Astrocyte (in vitro differentiated cells and primary cell): ENCODE data around the gene NUDT14. TPM values are rescaled to one million over a fixed set of nuclear protein-coding genes. Genes with fewer than 3 reads are reported as not detected.

Source experiments
- DNase-seq: peaks from one replicate; pipeline ENCODE4 v3.0.0-alpha.2; 2010; ENCODE audit warnings: low read depth
- FAIRE-seq: peaks from 2 replicates; lab custom pipeline; 2011; peaks lifted over from hg19 to GRCh38; lab: Jason Lieb, UNC
- H2AFZ ChIP-seq: 2 replicates; pipeline ENCODE4 v1.6.0; 2012; ENCODE audit warnings: low read depth, low read length, inconsistent platforms
- H3K27ac ChIP-seq: 2 replicates; pipeline ENCODE4 v1.5.1; 2011; ENCODE audit warnings: low read depth, low read length, inconsistent platforms
- H3K27me3 ChIP-seq: 2 replicates; pipeline ENCODE4 v1.6.0; 2011; ENCODE audit warnings: low read length, inconsistent platforms; ENCODE audit not compliant: insufficient read depth
- H3K36me3 ChIP-seq: 2 replicates; pipeline ENCODE4 v1.5.1; 2011; ENCODE audit warnings: low read length, inconsistent platforms; ENCODE audit not compliant: insufficient read depth
- H3K4me1 ChIP-seq: 2 replicates; pipeline ENCODE4 v1.5.1; 2011; ENCODE audit warnings: low read length, inconsistent platforms; ENCODE audit not compliant: insufficient read depth
- H3K4me2 ChIP-seq: 2 replicates; pipeline ENCODE4 v1.6.0; 2012; ENCODE audit warnings: low read length, inconsistent platforms
- H3K4me3 ChIP-seq: 2 replicates; pipeline ENCODE4 v1.5.1; 2011; ENCODE audit warnings: low read depth, mild to moderate bottlenecking, low read length, inconsistent platforms; ENCODE audit not compliant: insufficient read depth
- H3K79me2 ChIP-seq: 2 replicates; pipeline ENCODE4 v1.6.0; 2012; ENCODE audit warnings: mild to moderate bottlenecking, low read length, inconsistent platforms; ENCODE audit not compliant: insufficient read depth
- H3K9ac ChIP-seq: 2 replicates; pipeline ENCODE4 v1.6.0; 2012; ENCODE audit warnings: mild to moderate bottlenecking, low read length, inconsistent platforms
- H3K9me3 ChIP-seq: 2 replicates; pipeline ENCODE4 v1.5.1; 2012; ENCODE audit warnings: low read depth, mild to moderate bottlenecking, low read length, inconsistent platforms; ENCODE audit not compliant: insufficient read depth
- H4K20me1 ChIP-seq: 2 replicates; pipeline ENCODE4 v1.6.0; 2012; ENCODE audit warnings: low read length, inconsistent platforms; ENCODE audit not compliant: insufficient read depth
- H3K27ac Mint-ChIP-seq: one replicate; pipeline ENCODE4 v1.8.0; 2021; ENCODE audit warnings: mild to moderate bottlenecking, mixed read lengths; ENCODE audit not compliant: unreplicated experiment
- H3K27me3 Mint-ChIP-seq: one replicate; pipeline ENCODE4 v1.8.0; 2021; ENCODE audit warnings: low read depth, mixed read lengths; ENCODE audit not compliant: unreplicated experiment
- H3K36me3 Mint-ChIP-seq: one replicate; pipeline ENCODE4 v1.8.0; 2021; ENCODE audit warnings: low read depth, mixed read lengths; ENCODE audit not compliant: unreplicated experiment
- H3K4me1 Mint-ChIP-seq: one replicate; pipeline ENCODE4 v1.8.0; 2021; ENCODE audit warnings: low read depth, mixed read lengths; ENCODE audit not compliant: unreplicated experiment
- H3K4me3 Mint-ChIP-seq: one replicate; pipeline ENCODE4 v1.8.0; 2021; ENCODE audit warnings: mild to moderate bottlenecking, moderate library complexity, mixed read lengths; ENCODE audit not compliant: unreplicated experiment
- H3K9me3 Mint-ChIP-seq: one replicate; pipeline ENCODE4 v1.8.0; 2021; ENCODE audit warnings: mild to moderate bottlenecking, mixed read lengths; ENCODE audit not compliant: unreplicated experiment
- EZH2 ChIP-seq: IDR thresholded peaks from 2 replicates; pipeline ENCODE4 v1.6.1; 2012; ENCODE audit warnings: mild to moderate bottlenecking, low read length, inconsistent platforms; ENCODE audit not compliant: insufficient read depth
- total RNA-seq: library from RNA; stranded (reverse); gene quantifications from 2 replicates; pipeline ENCODE4 v1.2.1, GENCODE V29; 2021
- TF ChIP-seq, protein P1 (sequence below): IDR thresholded peaks from 2 replicates; pipeline ENCODE4 v1.5.1; 2011; ENCODE audit warnings: low read depth, mild to moderate bottlenecking, inconsistent platforms, low read length, moderate library complexity; ENCODE audit not compliant: insufficient read depth

The NUDT14 gene
- total RNA-seq, 1 donor from 2014 or later = 17.5 TPM

DNA sequence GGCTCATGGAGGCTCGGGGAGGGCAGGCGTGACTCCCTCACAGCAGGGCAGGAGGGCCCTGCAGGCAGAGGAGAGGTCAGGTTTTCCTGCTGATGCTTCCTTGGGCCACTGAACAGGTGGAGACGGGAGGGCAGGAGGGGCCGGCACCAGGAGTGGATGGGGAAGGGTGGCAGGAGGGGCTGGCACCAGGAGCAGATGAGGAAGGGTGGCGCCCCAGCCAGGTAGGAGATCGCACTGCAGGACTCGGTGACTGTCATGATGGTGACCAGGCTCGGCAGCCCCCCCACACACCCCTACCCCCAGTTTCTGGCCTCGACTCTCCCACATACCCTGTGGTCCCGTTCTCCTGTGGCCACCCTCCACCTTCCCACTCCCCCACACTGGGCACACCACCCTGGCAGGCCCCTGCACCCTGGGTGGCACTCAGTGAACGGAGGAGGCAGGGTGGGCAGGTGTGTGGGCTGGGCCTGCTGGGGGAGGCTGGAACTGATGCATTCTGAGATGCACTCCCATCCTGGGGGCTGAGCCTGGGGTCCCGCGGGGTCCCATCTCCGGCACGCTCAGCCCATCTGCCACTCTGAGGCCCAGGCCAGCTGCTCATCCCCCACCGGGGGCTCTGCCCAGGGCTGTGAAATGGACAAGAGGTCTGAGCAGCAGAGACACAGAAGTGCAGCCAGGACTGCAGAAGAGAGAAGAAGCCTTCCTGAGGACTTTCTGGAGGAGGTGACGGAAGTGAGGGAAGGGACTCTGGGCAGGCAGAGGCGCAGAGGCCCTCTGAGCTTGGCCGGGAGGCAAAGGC, 2.8 kb downstream of the NUDT14 start:
- TF ChIP-seq, protein P1, sequence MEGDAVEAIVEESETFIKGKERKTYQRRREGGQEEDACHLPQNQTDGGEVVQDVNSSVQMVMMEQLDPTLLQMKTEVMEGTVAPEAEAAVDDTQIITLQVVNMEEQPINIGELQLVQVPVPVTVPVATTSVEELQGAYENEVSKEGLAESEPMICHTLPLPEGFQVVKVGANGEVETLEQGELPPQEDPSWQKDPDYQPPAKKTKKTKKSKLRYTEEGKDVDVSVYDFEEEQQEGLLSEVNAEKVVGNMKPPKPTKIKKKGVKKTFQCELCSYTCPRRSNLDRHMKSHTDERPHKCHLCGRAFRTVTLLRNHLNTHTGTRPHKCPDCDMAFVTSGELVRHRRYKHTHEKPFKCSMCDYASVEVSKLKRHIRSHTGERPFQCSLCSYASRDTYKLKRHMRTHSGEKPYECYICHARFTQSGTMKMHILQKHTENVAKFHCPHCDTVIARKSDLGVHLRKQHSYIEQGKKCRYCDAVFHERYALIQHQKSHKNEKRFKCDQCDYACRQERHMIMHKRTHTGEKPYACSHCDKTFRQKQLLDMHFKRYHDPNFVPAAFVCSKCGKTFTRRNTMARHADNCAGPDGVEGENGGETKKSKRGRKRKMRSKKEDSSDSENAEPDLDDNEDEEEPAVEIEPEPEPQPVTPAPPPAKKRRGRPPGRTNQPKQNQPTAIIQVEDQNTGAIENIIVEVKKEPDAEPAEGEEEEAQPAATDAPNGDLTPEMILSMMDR = no peak
- TF ChIP-seq EZH2 = no peak
- H3K79me2 ChIP-seq = no peaks in the 10 kb centered on the region
- H3K27me3 Mint-ChIP-seq = peaks cover 27% of the 10 kb centered on the region
- no peaks in the 10 kb centered on the region for H3K4me1 Mint-ChIP-seq
- H3K9me3 Mint-ChIP-seq = peaks cover 3% of the 10 kb centered on the region
- H2AFZ ChIP-seq = no peak overlapping the region
- H3K36me3 ChIP-seq = no peaks in the 10 kb centered on the region
- peaks cover 4% of the 10 kb centered on the region for H3K4me1 ChIP-seq
- peaks cover 12% of the 10 kb centered on the region for H4K20me1 ChIP-seq
- no peak overlapping the region for H3K4me3 ChIP-seq
- H3K4me3 Mint-ChIP-seq = no peak overlapping the region
- no peak overlapping the region for H3K4me2 ChIP-seq
- no peaks in the 10 kb centered on the region for H3K36me3 Mint-ChIP-seq
- peaks cover 5% of the 10 kb centered on the region for H3K27me3 ChIP-seq
- no peak overlapping the region for H3K9ac ChIP-seq
- no peak for DNase-seq
- H3K27ac ChIP-seq = no peak overlapping the region
- no peak overlapping the region for H3K27ac Mint-ChIP-seq
- no peak for FAIRE-seq
- no peaks in the 10 kb centered on the region for H3K9me3 ChIP-seq

DNA sequence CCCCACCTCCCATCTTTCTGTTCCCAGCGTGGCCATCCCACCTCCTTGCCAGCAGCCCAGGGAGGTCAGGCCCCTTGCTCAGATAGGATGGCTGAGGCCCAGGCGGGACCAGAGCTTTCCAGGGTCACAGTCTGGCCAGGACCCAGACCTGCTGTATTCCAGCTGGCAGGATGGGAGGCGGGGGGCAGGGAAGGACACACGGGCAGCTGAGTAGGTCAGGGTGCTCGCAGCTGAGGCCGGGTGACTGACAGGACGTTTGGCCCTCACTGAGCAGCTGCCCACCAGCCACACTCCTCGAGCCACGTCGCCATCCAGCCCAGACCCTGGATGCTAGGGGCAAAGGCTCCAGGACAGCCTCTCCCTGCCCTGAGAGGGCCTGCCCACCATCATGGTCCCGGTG, 4.0 kb downstream of the NUDT14 start:
- no peak for DNase-seq
- no peaks in the 10 kb centered on the region for H3K4me1 Mint-ChIP-seq
- H3K27ac ChIP-seq = no peak overlapping the region

More for the DNA sequence above, 4.0 kb downstream of the NUDT14 start:
- peaks cover 4% of the 10 kb centered on the region for H3K27me3 ChIP-seq
- Mint-ChIP-seq H3K27ac (no peak overlapping the region), H3K27me3 (peaks cover 22% of the 10 kb centered on the region), H3K36me3 (no peaks in the 10 kb centered on the region), H3K4me3 (no peak overlapping the region), H3K9me3 (peaks cover 3% of the 10 kb centered on the region)
- H3K9ac ChIP-seq = no peak overlapping the region
- no peak overlapping the region for H3K4me3 ChIP-seq
- no peak for TF ChIP-seq EZH2
- TF ChIP-seq, protein P1 = no peak
- H2AFZ ChIP-seq = no peak overlapping the region
- H3K79me2 ChIP-seq = no peaks in the 10 kb centered on the region
- no peaks in the 10 kb centered on the region for H3K36me3 ChIP-seq
- no peak overlapping the region for H3K4me2 ChIP-seq
- FAIRE-seq = no peak
- no peaks in the 10 kb centered on the region for H3K9me3 ChIP-seq
- H4K20me1 ChIP-seq = peaks cover 12% of the 10 kb centered on the region
- H3K4me1 ChIP-seq = peaks cover 4% of the 10 kb centered on the region
